GM13976 (cell line): ENCODE data around the gene PACRG.

Source experiments
- DNase-seq: peaks from one replicate; pipeline ENCODE4 v3.0.0; 2012; ENCODE audit warnings: low spot score
- CTCF ChIP-seq: IDR thresholded peaks from 2 replicates; pipeline ENCODE4 v1.5.1; 2012; ENCODE audit warnings: borderline replicate concordance, mild to moderate bottlenecking; ENCODE audit not compliant: insufficient read depth; ENCODE audit errors: extremely low read depth, missing control alignments, control extremely low read depth
- in situ Hi-C: fragments of 300-500 bp; cut with MboI; formaldehyde crosslinking; loops from one replicate; pipeline ENCODE4 v1.12.0; 2022; ENCODE audit warnings: low sequenced_read_pairs, mixed read lengths, inconsistent platforms; ENCODE audit not compliant: unreplicated experiment

Gene PACRG

GRCh38 chr6:163248051-163248450 lies 520.3 kb downstream of the PACRG start:
- TF ChIP-seq CTCF, result no peak
- in situ Hi-C loops, result no loop called here
- no peak for DNase-seq

GRCh38 chr6:163249651-163250101 lies 521.9 kb downstream of the PACRG start:
- no peak for TF ChIP-seq CTCF

GRCh38 chr6:163250116-163250515 lies 522.3 kb downstream of the PACRG start:
- DNase-seq, result no peak
- no peak for TF ChIP-seq CTCF
- in situ Hi-C loops, result no loop called here

More at GRCh38 chr6:163249651-163250101, 521.9 kb downstream of the PACRG start:
- no peak for DNase-seq
- in situ Hi-C loops, result no loop called here

GRCh38 chr6:163252061-163252591 lies 524.4 kb downstream of the PACRG start:
- DNase-seq, result no peak
- TF ChIP-seq CTCF, result no peak
- in situ Hi-C loops, result no loop called here

GRCh38 chr6:163253556-163254213 lies 525.9 kb downstream of the PACRG start:
- no peak for DNase-seq
- in situ Hi-C loops, result no loop called here
- TF ChIP-seq CTCF, result no peak

- in situ Hi-C loops, result no loop called here
- no peak for TF ChIP-seq CTCF
- DNase-seq, result no peak
Measured at GRCh38 chr6:163254341-163254835, 526.6 kb downstream of the PACRG start.
